GM23248 (cell line): Measurements from ENCODE around the gene GCN1. TPM values are rescaled to one million over a fixed set of nuclear protein-coding genes. Genes with fewer than 3 reads are reported as not detected.

Experiments used
- DNase-seq: peaks from one replicate; pipeline ENCODE4 v3.0.0-alpha.2; 2015
- H2AFZ ChIP-seq: fragments of 200-600 bp; sonication (generic); 2 replicates; pipeline ENCODE4 v1.6.1; 2016; ENCODE audit warnings: antibody characterized with exemption
- H3F3A ChIP-seq: fragments of 200-600 bp; sonication (generic); 2 replicates; pipeline ENCODE4 v1.6.1; 2016; ENCODE audit warnings: mild to moderate bottlenecking, antibody characterized with exemption, mixed run types; ENCODE audit not compliant: insufficient read depth
- H3K27ac ChIP-seq: fragments of 200-600 bp; sonication (generic); 2 replicates; pipeline ENCODE4 v1.5.1; 2016; ENCODE audit warnings: mild to moderate bottlenecking
- H3K27me3 ChIP-seq: fragments of 200-600 bp; sonication (generic); replicated peaks from 2 replicates; pipeline ENCODE4 v1.6.1; 2016; ENCODE audit warnings: mild to moderate bottlenecking; ENCODE audit not compliant: insufficient read depth
- H3K36me3 ChIP-seq: fragments of 200-600 bp; sonication (generic); 2 replicates; pipeline ENCODE4 v1.6.1; 2016; ENCODE audit warnings: low read depth, mild to moderate bottlenecking
- H3K4me1 ChIP-seq: fragments of 200-600 bp; sonication (generic); 2 replicates; pipeline ENCODE4 v1.6.1; 2016; ENCODE audit warnings: mild to moderate bottlenecking; ENCODE audit not compliant: insufficient read depth
- H3K4me2 ChIP-seq: fragments of 200-600 bp; sonication (generic); one replicate; pipeline ENCODE4 v1.6.1; 2016; ENCODE audit warnings: mild to moderate bottlenecking; ENCODE audit not compliant: unreplicated experiment
- H3K4me3 ChIP-seq: fragments of 200-600 bp; sonication (generic); 2 replicates; pipeline ENCODE4 v1.5.1; 2016; ENCODE audit warnings: mild to moderate bottlenecking
- H3K79me2 ChIP-seq: fragments of 200-600 bp; sonication (generic); 2 replicates; pipeline ENCODE4 v1.6.1; 2016; ENCODE audit warnings: mild to moderate bottlenecking; ENCODE audit not compliant: insufficient read depth
- H3K9ac ChIP-seq: fragments of 200-600 bp; sonication (generic); 2 replicates; pipeline ENCODE4 v1.6.1; 2016; ENCODE audit warnings: mild to moderate bottlenecking
- H3K9me2 ChIP-seq: fragments of 200-600 bp; sonication (generic); 2 replicates; pipeline ENCODE4 v1.6.1; 2016; ENCODE audit warnings: mixed run types, mild to moderate bottlenecking, moderate library complexity; ENCODE audit not compliant: insufficient read depth
- H3K9me3 ChIP-seq: fragments of 200-600 bp; sonication (generic); one replicate; pipeline ENCODE4 v1.6.1; 2017; ENCODE audit warnings: low read depth
- H4K20me1 ChIP-seq: fragments of 200-600 bp; sonication (generic); 2 replicates; pipeline ENCODE4 v1.6.0; 2016; ENCODE audit not compliant: insufficient read depth
- EZH2 ChIP-seq: fragments of 200-600 bp; sonication (generic); IDR thresholded peaks from 2 replicates; pipeline ENCODE4 v1.6.1; 2018; ENCODE audit warnings: antibody characterized with exemption, mild to moderate bottlenecking; ENCODE audit not compliant: insufficient read depth, poor library complexity, severe bottlenecking
- EZH2phosphoT487 ChIP-seq: fragments of 200-600 bp; sonication (generic); IDR thresholded peaks from 2 replicates; pipeline ENCODE4 v1.6.1; 2018; ENCODE audit warnings: antibody characterized with exemption, moderate library complexity, mild to moderate bottlenecking, low read depth; ENCODE audit not compliant: insufficient read depth
- WGBS, 2 experiments: methylation state at CpG; one replicate each; pipeline ENCODE4 v1.1.6; 2015 to 2017; ENCODE audit warnings: low lambda C conversion rate in 2 of 2, low coverage in 1 of 2; ENCODE audit errors: missing lambda C conversion rate in 2 of 2; 5-methylcytosine and 5-hydroxymethylcytosine counted together
- in situ Hi-C: fragments of 300-500 bp; cut with MboI; formaldehyde crosslinking; loops from 2 replicates; pipeline ENCODE4 v1.15.0; 2020
- polyA plus RNA-seq: library from polyadenylated mRNA; unstranded; fragments of >200 nt; fragmentation: Nextera tagmentation; extraction: Ambion mirVana; gene quantifications from 2 replicates; pipeline ENCODE4 v1.2.1, GENCODE V29; 2016
- total RNA-seq: library from RNA; depleted of rRNA; stranded (reverse); fragments of >200 nt; shearing (Covaris generic); gene quantifications from 2 replicates; pipeline ENCODE4 v1.2.3, GENCODE V29; 2014

The GCN1 gene
- total and polyA plus RNA-seq, 2 experiments from 2014 or later = 24.2 to 74.8 TPM

- Histone ChIP-seq H3K4me3 (no peak overlapping the region), H3K9ac (no peak overlapping the region), H3K27me3 (no peaks in the 10 kb centered on the region), H3K4me2 (no peak overlapping the region), H2AFZ (no peak overlapping the region), H3K79me2 (peaks cover 21% of the 10 kb centered on the region), H3F3A (peaks cover 64% of the 10 kb centered on the region), H3K4me1 (no peaks in the 10 kb centered on the region), H3K27ac (no peak overlapping the region), H3K9me2 (no peaks in the 10 kb centered on the region), H4K20me1 (no peaks in the 10 kb centered on the region), H3K36me3 (peaks cover 21% of the 10 kb centered on the region; the same call in 1 of the 2 replicates), H3K9me3 (no peaks in the 10 kb centered on the region)
- TF ChIP-seq EZH2phosphoT487 (no peak), EZH2 (no peak)
- WGBS, 2 experiments = 98 to 99% methylated on average over 10 of the region's 10 CpGs
- DNase-seq = no peak
- in situ Hi-C loops = no loop called here
Measured at GRCh38 chr12:120206228-120206627, 11.7 kb upstream of the GCN1 start.

GRCh38 chr12:120204171-120204570 lies 9.7 kb upstream of the GCN1 start:
- WGBS, 2 experiments = 93 to 94% methylated on average over 7 of the region's 7 CpGs
- Histone ChIP-seq H2AFZ (no peak overlapping the region), H3K9me2 (no peaks in the 10 kb centered on the region), H3F3A (peaks cover 62% of the 10 kb centered on the region), H3K4me2 (no peak overlapping the region), H3K27me3 (no peaks in the 10 kb centered on the region), H3K27ac (no peak overlapping the region), H3K4me3 (no peak overlapping the region), H3K9me3 (no peaks in the 10 kb centered on the region), H3K4me1 (peaks cover 6% of the 10 kb centered on the region), H3K79me2 (peaks cover 19% of the 10 kb centered on the region), H3K36me3 (peaks cover 14% of the 10 kb centered on the region; the same call in 1 of the 2 replicates), H4K20me1 (no peaks in the 10 kb centered on the region; the same call in 1 of the 2 replicates), H3K9ac (no peak overlapping the region)
- in situ Hi-C loops = no loop called here
- no peak for DNase-seq
- TF ChIP-seq EZH2 (no peak), EZH2phosphoT487 (no peak)

- H3K36me3 ChIP-seq = peaks cover 37% of the 10 kb centered on the region
- H3K27me3 ChIP-seq = no peaks in the 10 kb centered on the region
- no peaks in the 10 kb centered on the region for H3K9me2 ChIP-seq
- peaks cover 70% of the 10 kb centered on the region for H3F3A ChIP-seq
- H3K9me3 ChIP-seq = no peaks in the 10 kb centered on the region
- peak overlapping the region; percentile 100 for H3K9ac ChIP-seq
- peaks cover 49% of the 10 kb centered on the region for H3K79me2 ChIP-seq
- peak; percentile 26 for DNase-seq
- no peak overlapping the region for H2AFZ ChIP-seq
- H3K4me1 ChIP-seq = peaks cover 37% of the 10 kb centered on the region
- peak overlapping the region; percentile 93 for H3K4me2 ChIP-seq
- peak overlapping the region; percentile 93 for H3K27ac ChIP-seq
- no peak for TF ChIP-seq EZH2
- TF ChIP-seq EZH2phosphoT487 = no peak
- no peaks in the 10 kb centered on the region; the same call in 1 of the 2 replicates for H4K20me1 ChIP-seq
- in situ Hi-C loops = no loop called here
- WGBS, 2 experiments = 1% methylated on average over 16 of the region's 16 CpGs
- H3K4me3 ChIP-seq = peak overlapping the region; percentile 99
Measured at GRCh38 chr12:120200364-120200800, 5.9 kb upstream of the GCN1 start.

GRCh38 chr12:120199595-120200306 lies 5.2 kb upstream of the GCN1 start:
- Histone ChIP-seq H3K4me1 (peaks cover 41% of the 10 kb centered on the region), H3F3A (peaks cover 74% of the 10 kb centered on the region), H2AFZ (no peak overlapping the region), H3K27ac (peak overlapping the region; percentile 93), H3K79me2 (peaks cover 55% of the 10 kb centered on the region), H3K9ac (peak overlapping the region; percentile 100), H3K9me2 (no peaks in the 10 kb centered on the region), H3K4me2 (peak overlapping the region; percentile 93), H3K9me3 (no peaks in the 10 kb centered on the region), H3K36me3 (peaks cover 37% of the 10 kb centered on the region), H3K4me3 (peak overlapping the region; percentile 99), H3K27me3 (no peaks in the 10 kb centered on the region), H4K20me1 (no peaks in the 10 kb centered on the region; the same call in 1 of the 2 replicates)
- TF ChIP-seq EZH2phosphoT487 = no peak
- TF ChIP-seq EZH2 = no peak
- in situ Hi-C loops = no loop called here
- WGBS, 2 experiments = 11 to 14% methylated on average over 12 of the region's 12 CpGs
- peak; percentile 92 for DNase-seq
